ENCODE measurements around the gene STK10. TPM values are rescaled to one million over a fixed set of nuclear protein-coding genes. Genes with fewer than 3 reads are reported as not detected.
"Not testable (repeated sequence)": the region's sequence is repeated elsewhere in the genome, so short reads cannot be mapped to it uniquely, and the experiment has no call there.

The STK10 gene
- total RNA-seq (2014; rRNA removed; shearing (Covaris generic)) = 8.0 and 10.3 TPM in 2 replicates

GRCh38 chr5:172188033-172188892, at the start of gene STK10:
Gene STK10, minus strand, starts transcription at chr5:172188224. Its CDS starts 182 bp downstream, at chr5:172188042.
- DNase-seq (ENCODE audit: low spot score) = peak; percentile 85

- no peak for DNase-seq (ENCODE audit: low spot score)
Measured at GRCh38 chr5:172235827-172236736, 48.1 kb upstream of the STK10 start.

- no peak for DNase-seq (ENCODE audit: low spot score)
Measured at GRCh38 chr5:172235132-172235780, 47.2 kb upstream of the STK10 start.

- DNase-seq (ENCODE audit: low spot score) = no peak
Measured at GRCh38 chr5:172234031-172234430, 46.0 kb upstream of the STK10 start.

GRCh38 chr5:172229904-172230303, 41.9 kb upstream of the STK10 start:
- DNase-seq (ENCODE audit: low spot score) = no peak

- no peak for DNase-seq (ENCODE audit: low spot score)
Measured at GRCh38 chr5:172224996-172225395, 37.0 kb upstream of the STK10 start.

- DNase-seq (ENCODE audit: low spot score) = no peak
Measured at GRCh38 chr5:172223901-172224873, 36.2 kb upstream of the STK10 start.

GRCh38 chr5:172219296-172219695, 31.3 kb upstream of the STK10 start:
- DNase-seq (ENCODE audit: low spot score) = no peak

- DNase-seq (ENCODE audit: low spot score) = no peak
Measured at GRCh38 chr5:172216345-172216744, 28.3 kb upstream of the STK10 start.

GRCh38 chr5:172213126-172213525, 25.1 kb upstream of the STK10 start:
- no peak for DNase-seq (ENCODE audit: low spot score)

- no peak for DNase-seq (ENCODE audit: low spot score)
Measured at GRCh38 chr5:172211676-172212075, 23.7 kb upstream of the STK10 start.

- no peak for DNase-seq (ENCODE audit: low spot score)
Measured at GRCh38 chr5:172209714-172210113, 21.7 kb upstream of the STK10 start.

GRCh38 chr5:172207511-172207910, 19.5 kb upstream of the STK10 start:
- DNase-seq (ENCODE audit: low spot score) = no peak

GRCh38 chr5:172205984-172206383, 18.0 kb upstream of the STK10 start:
- not testable (repeated sequence) for DNase-seq (ENCODE audit: low spot score)

- DNase-seq (ENCODE audit: low spot score) = no peak
Measured at GRCh38 chr5:172200476-172200875, 12.5 kb upstream of the STK10 start.

GRCh38 chr5:172199446-172199845, 11.4 kb upstream of the STK10 start:
- DNase-seq (ENCODE audit: low spot score) = no peak

GRCh38 chr5:172197775-172198174, 9.8 kb upstream of the STK10 start:
- not testable (repeated sequence) for DNase-seq (ENCODE audit: low spot score)

GRCh38 chr5:172194985-172195774, 7.2 kb upstream of the STK10 start:
- no peak for DNase-seq (ENCODE audit: low spot score)

- no peak for DNase-seq (ENCODE audit: low spot score)
Measured at GRCh38 chr5:172193872-172194271, 5.8 kb upstream of the STK10 start, which contains the start of gene EFCAB9. Gene EFCAB9, plus strand, starts transcription at chr5:172194172. Its CDS starts 1 bp downstream, at chr5:172194173.

Data from H4 (cell line).